ENCODE results near the gene OVOL1. TPM values are rescaled to one million over a fixed set of nuclear protein-coding genes. Genes with fewer than 3 reads are reported as not detected.

Gene OVOL1
- total RNA-seq, 1 experiment from 2014 or later, result not detected

DNA sequence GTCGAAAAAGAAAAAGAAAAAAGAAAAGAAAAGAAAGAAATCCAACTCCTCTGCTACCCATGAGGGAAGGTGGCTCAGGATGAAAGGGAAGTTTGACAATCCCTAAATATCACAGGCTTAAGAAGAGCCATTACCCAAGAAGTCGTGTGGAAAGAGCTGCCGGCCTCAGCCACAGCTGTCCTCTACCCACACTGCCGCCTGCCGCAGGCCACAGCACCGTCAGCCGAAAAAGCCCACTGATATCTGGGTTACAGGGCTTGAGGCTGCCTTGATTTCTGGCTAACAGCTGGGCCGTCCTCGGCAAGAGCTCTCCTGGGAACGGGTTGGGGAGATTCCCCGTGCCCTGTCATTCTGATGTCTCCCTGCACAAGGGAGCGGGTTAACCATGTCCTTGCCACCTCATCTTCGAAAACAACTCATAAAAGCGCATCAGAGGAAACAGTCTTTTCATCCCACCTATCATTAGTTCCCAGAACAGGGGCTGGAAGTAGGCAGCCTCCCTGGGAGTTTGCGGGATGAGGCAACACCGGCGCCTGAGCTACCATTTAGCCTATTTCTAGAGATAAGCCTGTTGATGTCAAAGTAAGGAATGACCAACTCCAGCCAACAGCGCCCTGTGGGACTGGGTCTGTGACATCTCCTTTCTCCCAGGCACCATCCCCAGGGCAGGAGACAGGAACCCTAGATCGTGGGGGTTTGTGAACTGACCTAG is 25.1 kb downstream of the OVOL1 start:
- ChIA-PET POLR2A (ENCODE audit: low non-redundant PET) (no interaction called here), CTCF (no interaction called here)
- Histone ChIP-seq H3K27me3 (replicated peaks; ENCODE audit: insufficient read depth, low read depth, low read length, poor library complexity) (no peaks in the 10 kb centered on the region), H3K36me3 (ENCODE audit: insufficient read depth, low read length, poor library complexity, severe bottlenecking) (no peaks in the 10 kb centered on the region), H3K4me3 (ENCODE audit: low read depth, low read length, poor library complexity, severe bottlenecking) (no peak overlapping the region), H3K9me3 (ENCODE audit: low read depth, low read length, poor library complexity, severe bottlenecking) (no peaks in the 10 kb centered on the region), H3K27ac (ENCODE audit: low read depth, low read length, poor library complexity, severe bottlenecking) (no peak overlapping the region), H3K4me1 (ENCODE audit: insufficient read depth, low read length, poor library complexity, severe bottlenecking) (no peaks in the 10 kb centered on the region)
- TF ChIP-seq, protein P1, sequence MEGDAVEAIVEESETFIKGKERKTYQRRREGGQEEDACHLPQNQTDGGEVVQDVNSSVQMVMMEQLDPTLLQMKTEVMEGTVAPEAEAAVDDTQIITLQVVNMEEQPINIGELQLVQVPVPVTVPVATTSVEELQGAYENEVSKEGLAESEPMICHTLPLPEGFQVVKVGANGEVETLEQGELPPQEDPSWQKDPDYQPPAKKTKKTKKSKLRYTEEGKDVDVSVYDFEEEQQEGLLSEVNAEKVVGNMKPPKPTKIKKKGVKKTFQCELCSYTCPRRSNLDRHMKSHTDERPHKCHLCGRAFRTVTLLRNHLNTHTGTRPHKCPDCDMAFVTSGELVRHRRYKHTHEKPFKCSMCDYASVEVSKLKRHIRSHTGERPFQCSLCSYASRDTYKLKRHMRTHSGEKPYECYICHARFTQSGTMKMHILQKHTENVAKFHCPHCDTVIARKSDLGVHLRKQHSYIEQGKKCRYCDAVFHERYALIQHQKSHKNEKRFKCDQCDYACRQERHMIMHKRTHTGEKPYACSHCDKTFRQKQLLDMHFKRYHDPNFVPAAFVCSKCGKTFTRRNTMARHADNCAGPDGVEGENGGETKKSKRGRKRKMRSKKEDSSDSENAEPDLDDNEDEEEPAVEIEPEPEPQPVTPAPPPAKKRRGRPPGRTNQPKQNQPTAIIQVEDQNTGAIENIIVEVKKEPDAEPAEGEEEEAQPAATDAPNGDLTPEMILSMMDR (conservative IDR thresholded peaks at IDR 0.05; ENCODE audit: low read depth, low read length), result no peak
- TF ChIP-seq EZH2 (IDR thresholded peaks at IDR 0.05; ENCODE audit: borderline replicate concordance, low read depth, low read length, poor library complexity, severe bottlenecking), result no peak
- BruUV-seq (replicated peaks), result no TSS peak
- intact Hi-C loops (cut with micrococcal nuclease; ENCODE audit: unreplicated experiment), result no loop called here
- DNase-seq (ENCODE audit: low spot score), result no peak

DNA sequence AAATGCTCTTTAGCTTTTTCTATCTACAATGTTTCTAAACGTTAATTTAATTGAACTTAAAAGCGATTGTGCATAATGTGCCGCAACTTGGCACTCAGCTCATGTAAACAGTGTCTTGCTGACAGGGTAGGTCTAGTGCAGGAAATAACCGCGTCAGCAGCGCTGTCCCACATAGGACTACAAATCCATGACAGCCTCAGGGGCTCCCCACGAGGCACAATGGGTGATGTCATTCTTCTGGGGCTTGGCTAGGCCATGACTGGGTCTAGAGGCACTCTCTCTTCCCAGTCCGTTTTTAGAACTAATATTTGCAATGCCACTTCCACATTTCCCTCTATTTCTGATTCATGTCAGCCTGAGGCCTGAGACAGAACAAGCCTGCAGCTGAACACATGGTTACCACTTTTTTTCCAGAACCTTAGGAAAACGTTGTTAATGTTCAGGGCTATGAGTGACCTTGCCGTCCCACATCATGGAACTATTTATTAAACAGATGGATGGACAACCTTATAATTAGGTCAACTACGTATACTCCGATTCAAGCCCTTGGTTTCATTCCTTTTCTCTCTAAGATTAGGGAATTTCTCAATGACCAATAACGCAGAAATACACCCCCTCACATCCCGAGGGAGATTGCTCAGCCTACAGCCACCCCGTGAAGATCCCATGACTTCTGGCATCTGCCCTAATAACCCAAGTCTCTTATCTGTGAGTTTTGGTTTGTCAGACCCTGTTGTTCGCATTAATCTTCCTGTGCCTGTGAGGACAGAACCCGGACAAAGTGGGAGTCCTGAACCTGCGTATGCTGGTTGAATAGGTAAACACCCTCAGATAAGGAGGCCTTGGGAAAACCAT is 27.5 kb downstream of the OVOL1 start:
- ChIA-PET POLR2A (ENCODE audit: low non-redundant PET) (no interaction called here), CTCF (no interaction called here)
- H3K4me1 ChIP-seq (ENCODE audit: insufficient read depth, low read length, poor library complexity, severe bottlenecking), result no peaks in the 10 kb centered on the region
- no peaks in the 10 kb centered on the region for H3K27me3 ChIP-seq (replicated peaks; ENCODE audit: insufficient read depth, low read depth, low read length, poor library complexity)
- intact Hi-C loops (cut with micrococcal nuclease; ENCODE audit: unreplicated experiment), result no loop called here
- TF ChIP-seq, protein P1 (conservative IDR thresholded peaks at IDR 0.05; ENCODE audit: low read depth, low read length), result no peak
- TF ChIP-seq EZH2 (IDR thresholded peaks at IDR 0.05; ENCODE audit: borderline replicate concordance, low read depth, low read length, poor library complexity, severe bottlenecking), result no peak
- no peaks in the 10 kb centered on the region for H3K9me3 ChIP-seq (ENCODE audit: low read depth, low read length, poor library complexity, severe bottlenecking)
- no peak overlapping the region for H3K27ac ChIP-seq (ENCODE audit: low read depth, low read length, poor library complexity, severe bottlenecking)
- no TSS peak for BruUV-seq (replicated peaks)
- no peaks in the 10 kb centered on the region for H3K36me3 ChIP-seq (ENCODE audit: insufficient read depth, low read length, poor library complexity, severe bottlenecking)
- DNase-seq (ENCODE audit: low spot score), result no peak
- no peak overlapping the region for H3K4me3 ChIP-seq (ENCODE audit: low read depth, low read length, poor library complexity, severe bottlenecking)

- ChIA-PET CTCF (no interaction called here), POLR2A (ENCODE audit: low non-redundant PET) (no interaction called here)
- H3K4me3 ChIP-seq (ENCODE audit: low read depth, low read length, poor library complexity, severe bottlenecking), result no peak overlapping the region
- H3K9me3 ChIP-seq (ENCODE audit: low read depth, low read length, poor library complexity, severe bottlenecking), result no peaks in the 10 kb centered on the region
- no peak for DNase-seq (ENCODE audit: low spot score)
- intact Hi-C loops (cut with micrococcal nuclease; ENCODE audit: unreplicated experiment), result loop anchor here (5.0 kb wide), 1 partner anchor 33 kb away; the partner anchor contains the start of gene AP5B1
- H3K27ac ChIP-seq (ENCODE audit: low read depth, low read length, poor library complexity, severe bottlenecking), result no peak overlapping the region
- no peaks in the 10 kb centered on the region for H3K4me1 ChIP-seq (ENCODE audit: insufficient read depth, low read length, poor library complexity, severe bottlenecking)
- no TSS peak for BruUV-seq (replicated peaks)
- TF ChIP-seq EZH2 (IDR thresholded peaks at IDR 0.05; ENCODE audit: borderline replicate concordance, low read depth, low read length, poor library complexity, severe bottlenecking), result no peak
- TF ChIP-seq, protein P1 (conservative IDR thresholded peaks at IDR 0.05; ENCODE audit: low read depth, low read length), result no peak
- no peaks in the 10 kb centered on the region for H3K27me3 ChIP-seq (replicated peaks; ENCODE audit: insufficient read depth, low read depth, low read length, poor library complexity)
- H3K36me3 ChIP-seq (ENCODE audit: insufficient read depth, low read length, poor library complexity, severe bottlenecking), result no peaks in the 10 kb centered on the region
These were observed 28.2 kb downstream of the OVOL1 start for GRCh38 chr11:65814986-65815565.
